Endothelial cell of umbilical vein (primary cell): Measurements from ENCODE around the gene COPS7A. TPM values are rescaled to one million over a fixed set of nuclear protein-coding genes. Genes with fewer than 3 reads are reported as not detected.

Experiments used
- BruUV-seq: library from RNA; stranded (reverse); fragments of 400-500 nt; replicated peaks from 2 replicates; lab custom pipeline; 2021; lab: Mats Ljungman, UMichigan
- CTCF ChIA-PET: fragments of 300-600, 350-600 bp; sonication (Branson Sonifier 250); formaldehyde crosslinking; loops from one replicate; lab custom pipeline; 2021; ENCODE audit warnings: antibody characterized with exemption, inconsistent platforms; lab: Charles Lee
- POLR2A ChIA-PET: fragments of 300-600, 350-600 bp; sonication (Branson Sonifier 250); formaldehyde crosslinking; loops from one replicate; lab custom pipeline; 2021; ENCODE audit warnings: antibody characterized with exemption, inconsistent platforms; lab: Charles Lee
- DNase-seq: peaks from one replicate; pipeline ENCODE4 v3.0.0-alpha.2; 2011; ENCODE audit warnings: low read depth, low spot score
- FAIRE-seq: peaks from 2 replicates; lab custom pipeline; 2011; peaks lifted over from hg19 to GRCh38; lab: Jason Lieb, UNC
- H2AFZ ChIP-seq: 2 replicates; pipeline ENCODE4 v1.6.0; 2012; ENCODE audit warnings: low read depth, low read length, control low read depth, inconsistent platforms
- H3K27ac ChIP-seq: 2 replicates; pipeline ENCODE4 v1.5.1; 2011; ENCODE audit warnings: low read depth, mild to moderate bottlenecking, control low read depth, low read length, moderate library complexity; ENCODE audit not compliant: insufficient read depth
- H3K27me3 ChIP-seq, 2 experiments: 2 replicates each; pipeline versions ENCODE4 v1.6.0 to v1.6.1; 2011; ENCODE audit warnings: low read length in 2 of 2, mixed read lengths in 1 of 2; ENCODE audit not compliant: control insufficient read depth in 2 of 2, insufficient read depth in 2 of 2
- H3K36me3 ChIP-seq, 2 experiments: 2 replicates in 1 of 2; 3 replicates in 1 of 2; pipeline ENCODE4 v1.5.1; 2011; ENCODE audit warnings: low read length in 2 of 2, mild to moderate bottlenecking in 1 of 2, moderate library complexity in 1 of 2; ENCODE audit not compliant: control insufficient read depth in 2 of 2, insufficient read depth in 2 of 2; ENCODE audit errors: extremely low read depth in 1 of 2
- H3K4me1 ChIP-seq: 3 replicates; pipeline ENCODE4 v1.5.1; 2011; ENCODE audit warnings: mild to moderate bottlenecking, low read length; ENCODE audit not compliant: control insufficient read depth, insufficient read depth; ENCODE audit errors: extremely low read depth
- H3K4me2 ChIP-seq: 2 replicates; pipeline ENCODE4 v1.6.1; 2011; ENCODE audit warnings: low read length, control low read depth, mixed read lengths; ENCODE audit not compliant: insufficient read depth
- H3K4me3 ChIP-seq, 3 experiments: fragments of 200-600 bp in 1 of 3; sonication (generic), shearing (Covaris generic) in 1 of 3; replicated peaks in 1 of 3; 2 replicates each; pipeline ENCODE4 v1.5.1; 2011 to 2016; ENCODE audit warnings: control low read depth in 3 of 3, low read length in 3 of 3, mild to moderate bottlenecking in 2 of 3, inconsistent platforms in 1 of 3, low read depth in 1 of 3, moderate library complexity in 1 of 3; ENCODE audit not compliant: insufficient read depth in 1 of 3
- H3K79me2 ChIP-seq: 2 replicates; pipeline ENCODE4 v1.6.0; 2012; ENCODE audit warnings: low read length, inconsistent platforms; ENCODE audit not compliant: control insufficient read depth, insufficient read depth
- H3K9ac ChIP-seq: replicated peaks from 2 replicates; pipeline ENCODE3; 2011; ENCODE audit warnings: low read length, control low read depth; ENCODE audit not compliant: insufficient read depth; ENCODE audit errors: extremely low read depth
- H3K9me1 ChIP-seq: replicated peaks from 3 replicates; pipeline ENCODE4 v1.6.0; 2011; ENCODE audit warnings: mild to moderate bottlenecking, low read length; ENCODE audit not compliant: control insufficient read depth, insufficient read depth; ENCODE audit errors: extremely low read depth
- H3K9me3 ChIP-seq: replicated peaks from 2 replicates; pipeline ENCODE4 v1.5.1; 2012; ENCODE audit warnings: low read length, inconsistent platforms; ENCODE audit not compliant: control insufficient read depth, insufficient read depth
- H4K20me1 ChIP-seq: replicated peaks from 2 replicates; pipeline ENCODE3; 2011; ENCODE audit warnings: mild to moderate bottlenecking, low read length; ENCODE audit not compliant: control insufficient read depth, insufficient read depth; ENCODE audit errors: extremely low read depth
- EZH2 ChIP-seq: IDR thresholded peaks from 2 replicates; pipeline ENCODE4 v1.6.1; 2012; ENCODE audit warnings: borderline replicate concordance, low read depth, mild to moderate bottlenecking, moderate library complexity, low read length, inconsistent platforms; ENCODE audit not compliant: severe bottlenecking
- FOS ChIP-seq: IDR thresholded peaks from 2 replicates; pipeline ENCODE4 v1.6.1; 2011; ENCODE audit warnings: mild to moderate bottlenecking, low read length, moderate library complexity, borderline replicate concordance; ENCODE audit not compliant: insufficient read depth
- JUN ChIP-seq: IDR thresholded peaks from 2 replicates; pipeline ENCODE4 v1.6.1; 2011; ENCODE audit warnings: borderline replicate concordance, low read depth; ENCODE audit not compliant: insufficient read length, insufficient read depth
- MYC ChIP-seq: IDR thresholded peaks from one replicate; pipeline ENCODE4 v1.6.1; 2011; ENCODE audit warnings: mild to moderate bottlenecking, low read depth, low read length
- POLR2A ChIP-seq: IDR thresholded peaks from 2 replicates; pipeline ENCODE4 v1.6.1; 2012; ENCODE audit warnings: low read depth, mild to moderate bottlenecking, control low read depth, low read length
- POLR2AphosphoS5 ChIP-seq: IDR thresholded peaks from 2 replicates; pipeline ENCODE4 v1.6.1; 2012; ENCODE audit warnings: low read depth, mild to moderate bottlenecking, control low read depth, low read length, moderate library complexity; ENCODE audit not compliant: insufficient read depth
- dilution Hi-C: fragments of 300-500 bp; cut with MboI; formaldehyde crosslinking; loops from one replicate; pipeline ENCODE4 v1.15.0; 2019; ENCODE audit warnings: low sequenced_read_pairs; ENCODE audit not compliant: extremely low pct_ligation_motif_present
- intact Hi-C: fragments of 100-400 bp; cut with micrococcal nuclease; formaldehyde crosslinking; loops from one replicate; pipeline ENCODE4 v1.10.0; 2022
- polyA plus RNA-seq, 4 experiments: library from polyadenylated mRNA; depleted of rRNA in 3 of 4; stranded (reverse) in 3 of 4; unstranded in 1 of 4; fragments of >200 nt; gene quantifications; 2 replicates each; pipeline versions ENCODE4 v1.2.1 to v1.2.3, GENCODE V29; 2011 to 2012; ENCODE audit warnings: missing spikeins in 1 of 4
- total RNA-seq: library from RNA; stranded (reverse); gene quantifications from 2 replicates; pipeline ENCODE4 v1.2.3, GENCODE V29; 2021
- TF ChIP-seq, protein P1 (sequence below): IDR thresholded peaks from 2 replicates; pipeline ENCODE4 v1.6.1; 2011; ENCODE audit not compliant: insufficient read depth, insufficient read length
- TF ChIP-seq, protein P2 (sequence below), 2 donors: IDR thresholded peaks; 1 replicate in 1 of 2; 2 replicates in 1 of 2; pipeline ENCODE4 v1.5.1; 2011; ENCODE audit warnings: low read length in 2 of 2, mild to moderate bottlenecking in 2 of 2, moderate library complexity in 2 of 2, control low read depth in 1 of 2, inconsistent platforms in 1 of 2, low read depth in 1 of 2; ENCODE audit not compliant: insufficient read depth in 1 of 2; ENCODE audit errors: extremely low read depth in 1 of 2

The COPS7A gene
- total and polyA plus RNA-seq, 2 donors (not counting 3 experiments of a cell fraction or from before 2014, with no cell fraction given) = 41.1 to 104 TPM

DNA sequence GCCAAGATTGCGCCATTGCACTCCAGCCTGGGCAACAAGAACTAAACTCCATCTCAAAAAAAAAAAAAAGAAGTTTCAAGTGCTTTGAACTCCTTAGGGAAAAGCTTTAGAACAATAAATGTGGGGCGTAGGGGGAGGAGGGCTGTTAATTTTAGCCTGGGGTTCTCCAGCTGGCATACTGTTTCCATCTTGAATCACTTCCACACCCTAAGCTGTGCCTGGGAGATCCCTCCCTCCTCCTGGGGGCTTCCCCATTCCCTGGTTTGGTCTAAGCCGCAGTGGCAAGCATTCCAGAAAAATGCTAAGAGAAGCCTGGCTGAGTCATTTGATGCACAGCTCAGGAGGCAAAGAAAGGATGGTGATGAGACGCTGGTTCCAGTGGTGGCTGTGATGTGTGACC, 32.4 kb upstream of the COPS7A start:
- Histone ChIP-seq H4K20me1 (no peaks in the 10 kb centered on the region), H3K9me1 (no peaks in the 10 kb centered on the region), H2AFZ (no peak overlapping the region), H3K9ac (no peak overlapping the region), H3K4me3 (no peak overlapping the region), H3K4me1 (peaks cover 21% of the 10 kb centered on the region), H3K36me3 (no peaks in the 10 kb centered on the region), H3K79me2 (peaks cover 29% of the 10 kb centered on the region), H3K4me2 (no peak overlapping the region), H3K9me3 (no peaks in the 10 kb centered on the region), H3K27me3 (no peaks in the 10 kb centered on the region), H3K27ac (no peak overlapping the region)
- ChIA-PET CTCF (interaction anchor here (0.8 kb wide), 2 partner anchors 33 to 72 kb away, joined by 3 read pairs; partner anchors contain the start of gene COPS7A), POLR2A (no interaction called here)
- FAIRE-seq (no peak), DNase-seq (no peak)
- intact Hi-C loops = no loop called here
- no peak for TF ChIP-seq MYC
- TF ChIP-seq POLR2A = no peak
- no peak for TF ChIP-seq POLR2AphosphoS5
- TF ChIP-seq FOS = no peak
- TF ChIP-seq, protein P1, sequence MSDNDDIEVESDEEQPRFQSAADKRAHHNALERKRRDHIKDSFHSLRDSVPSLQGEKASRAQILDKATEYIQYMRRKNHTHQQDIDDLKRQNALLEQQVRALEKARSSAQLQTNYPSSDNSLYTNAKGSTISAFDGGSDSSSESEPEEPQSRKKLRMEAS = no peak
- no peak for TF ChIP-seq EZH2
- TF ChIP-seq JUN = no peak
- TF ChIP-seq, protein P2, sequence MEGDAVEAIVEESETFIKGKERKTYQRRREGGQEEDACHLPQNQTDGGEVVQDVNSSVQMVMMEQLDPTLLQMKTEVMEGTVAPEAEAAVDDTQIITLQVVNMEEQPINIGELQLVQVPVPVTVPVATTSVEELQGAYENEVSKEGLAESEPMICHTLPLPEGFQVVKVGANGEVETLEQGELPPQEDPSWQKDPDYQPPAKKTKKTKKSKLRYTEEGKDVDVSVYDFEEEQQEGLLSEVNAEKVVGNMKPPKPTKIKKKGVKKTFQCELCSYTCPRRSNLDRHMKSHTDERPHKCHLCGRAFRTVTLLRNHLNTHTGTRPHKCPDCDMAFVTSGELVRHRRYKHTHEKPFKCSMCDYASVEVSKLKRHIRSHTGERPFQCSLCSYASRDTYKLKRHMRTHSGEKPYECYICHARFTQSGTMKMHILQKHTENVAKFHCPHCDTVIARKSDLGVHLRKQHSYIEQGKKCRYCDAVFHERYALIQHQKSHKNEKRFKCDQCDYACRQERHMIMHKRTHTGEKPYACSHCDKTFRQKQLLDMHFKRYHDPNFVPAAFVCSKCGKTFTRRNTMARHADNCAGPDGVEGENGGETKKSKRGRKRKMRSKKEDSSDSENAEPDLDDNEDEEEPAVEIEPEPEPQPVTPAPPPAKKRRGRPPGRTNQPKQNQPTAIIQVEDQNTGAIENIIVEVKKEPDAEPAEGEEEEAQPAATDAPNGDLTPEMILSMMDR (IDR thresholded peaks at IDR 0.05; ENCODE audit: extremely low read depth in 1 of 2, insufficient read depth in 1 of 2, low read depth in 1 of 2, low read length in 2 of 2) = no peak
- dilution Hi-C loops = no loop called here
- BruUV-seq = no TSS peak
